Measurements from ENCODE around the gene KCNQ1.

Gene KCNQ1

DNA sequence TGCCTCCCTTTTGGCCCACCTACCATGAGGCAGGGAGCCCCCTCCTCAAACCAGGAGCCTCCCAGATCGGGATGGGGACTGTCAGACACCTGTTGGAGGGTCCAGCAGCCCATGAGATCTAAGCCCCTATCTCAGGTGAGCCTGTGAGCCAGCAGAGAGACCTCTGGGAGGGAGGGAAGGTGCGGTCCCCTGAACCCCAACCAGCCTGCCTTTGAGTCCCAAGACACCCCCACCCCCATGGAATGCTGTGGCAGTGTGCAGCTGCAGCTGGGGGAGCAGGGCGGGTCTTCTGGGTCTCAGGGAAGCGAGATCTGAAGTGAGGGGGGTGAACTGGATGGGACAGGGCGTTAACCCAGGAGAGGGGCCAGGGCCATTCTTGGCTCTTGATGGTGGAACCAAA lies 442.1 kb downstream of the KCNQ1 start:
- no peak overlapping the region for H3K27ac ChIP-seq
- TF ChIP-seq, protein P1, sequence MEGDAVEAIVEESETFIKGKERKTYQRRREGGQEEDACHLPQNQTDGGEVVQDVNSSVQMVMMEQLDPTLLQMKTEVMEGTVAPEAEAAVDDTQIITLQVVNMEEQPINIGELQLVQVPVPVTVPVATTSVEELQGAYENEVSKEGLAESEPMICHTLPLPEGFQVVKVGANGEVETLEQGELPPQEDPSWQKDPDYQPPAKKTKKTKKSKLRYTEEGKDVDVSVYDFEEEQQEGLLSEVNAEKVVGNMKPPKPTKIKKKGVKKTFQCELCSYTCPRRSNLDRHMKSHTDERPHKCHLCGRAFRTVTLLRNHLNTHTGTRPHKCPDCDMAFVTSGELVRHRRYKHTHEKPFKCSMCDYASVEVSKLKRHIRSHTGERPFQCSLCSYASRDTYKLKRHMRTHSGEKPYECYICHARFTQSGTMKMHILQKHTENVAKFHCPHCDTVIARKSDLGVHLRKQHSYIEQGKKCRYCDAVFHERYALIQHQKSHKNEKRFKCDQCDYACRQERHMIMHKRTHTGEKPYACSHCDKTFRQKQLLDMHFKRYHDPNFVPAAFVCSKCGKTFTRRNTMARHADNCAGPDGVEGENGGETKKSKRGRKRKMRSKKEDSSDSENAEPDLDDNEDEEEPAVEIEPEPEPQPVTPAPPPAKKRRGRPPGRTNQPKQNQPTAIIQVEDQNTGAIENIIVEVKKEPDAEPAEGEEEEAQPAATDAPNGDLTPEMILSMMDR (conservative IDR thresholded peaks at IDR 0.05): no peak

DNA sequence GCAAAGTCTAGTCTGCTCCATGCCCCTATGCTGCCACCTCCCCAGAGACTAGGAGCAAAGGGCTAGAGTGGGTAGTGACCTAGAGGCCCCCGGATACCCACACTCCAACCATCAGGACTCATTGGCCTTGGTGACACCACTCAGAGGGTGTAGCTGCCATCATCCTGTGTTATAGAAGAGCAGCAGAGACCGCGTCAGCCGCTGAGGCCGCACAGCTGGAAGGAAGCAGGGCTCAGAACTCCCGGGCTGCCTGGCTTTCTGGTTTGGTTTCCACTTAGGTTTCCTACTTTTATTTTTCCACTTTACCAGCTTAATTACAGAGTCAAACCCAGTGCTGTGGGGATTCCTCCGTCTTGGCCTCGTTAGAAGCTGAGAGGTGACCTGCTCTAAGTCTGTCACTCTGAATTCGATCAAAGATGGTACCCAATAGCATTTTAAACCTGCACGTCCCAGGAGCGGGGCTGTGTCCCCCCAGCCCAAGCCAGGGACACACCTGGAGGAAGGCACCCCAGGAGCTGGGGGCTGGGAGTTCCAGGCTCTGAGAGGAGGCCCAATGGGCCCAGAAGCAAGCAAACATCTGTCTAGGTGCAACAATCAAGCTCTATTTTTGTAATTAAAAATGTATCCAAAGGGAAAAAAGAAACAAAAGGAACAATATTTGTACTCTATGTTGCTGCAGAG lies 442.8 kb downstream of the KCNQ1 start:
- no peak overlapping the region for H3K27ac ChIP-seq
- TF ChIP-seq, protein P1 (conservative IDR thresholded peaks at IDR 0.05): no peak

DNA sequence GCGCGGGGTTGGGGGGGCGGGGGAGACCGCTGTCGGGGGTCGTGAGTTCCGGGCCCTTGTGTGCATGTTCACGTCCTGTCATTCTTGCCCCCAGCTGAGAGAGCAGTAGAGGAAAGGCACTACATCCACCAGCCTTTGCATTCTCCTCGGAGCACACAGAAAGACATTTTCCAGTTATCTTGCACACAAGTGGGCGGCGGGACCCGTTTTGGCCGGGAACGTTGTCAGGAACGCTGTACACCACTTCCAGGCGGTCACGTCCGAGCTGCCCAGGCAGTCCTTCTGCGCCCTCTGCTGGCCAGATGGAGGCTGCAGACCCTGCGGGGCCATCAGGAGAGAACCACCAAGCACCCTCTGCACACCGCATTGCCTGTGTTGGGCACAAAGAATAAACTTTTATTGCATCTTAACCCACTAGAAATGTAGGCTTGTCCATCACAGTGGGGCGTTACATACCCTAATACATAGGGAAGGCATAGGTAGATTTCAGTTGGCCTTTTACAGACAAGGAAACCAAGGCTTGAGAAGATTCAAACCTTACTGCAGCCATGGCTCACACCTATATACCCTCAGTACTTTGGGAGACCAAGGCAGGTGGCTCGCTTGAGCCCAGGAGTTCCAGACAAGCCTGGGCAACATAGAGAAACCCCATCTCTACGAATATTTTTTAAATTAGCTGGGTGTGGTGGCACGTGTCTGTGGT lies 443.6 kb downstream of the KCNQ1 start:
- TF ChIP-seq, protein P1 (conservative IDR thresholded peaks at IDR 0.05): peak; percentile 98

DNA sequence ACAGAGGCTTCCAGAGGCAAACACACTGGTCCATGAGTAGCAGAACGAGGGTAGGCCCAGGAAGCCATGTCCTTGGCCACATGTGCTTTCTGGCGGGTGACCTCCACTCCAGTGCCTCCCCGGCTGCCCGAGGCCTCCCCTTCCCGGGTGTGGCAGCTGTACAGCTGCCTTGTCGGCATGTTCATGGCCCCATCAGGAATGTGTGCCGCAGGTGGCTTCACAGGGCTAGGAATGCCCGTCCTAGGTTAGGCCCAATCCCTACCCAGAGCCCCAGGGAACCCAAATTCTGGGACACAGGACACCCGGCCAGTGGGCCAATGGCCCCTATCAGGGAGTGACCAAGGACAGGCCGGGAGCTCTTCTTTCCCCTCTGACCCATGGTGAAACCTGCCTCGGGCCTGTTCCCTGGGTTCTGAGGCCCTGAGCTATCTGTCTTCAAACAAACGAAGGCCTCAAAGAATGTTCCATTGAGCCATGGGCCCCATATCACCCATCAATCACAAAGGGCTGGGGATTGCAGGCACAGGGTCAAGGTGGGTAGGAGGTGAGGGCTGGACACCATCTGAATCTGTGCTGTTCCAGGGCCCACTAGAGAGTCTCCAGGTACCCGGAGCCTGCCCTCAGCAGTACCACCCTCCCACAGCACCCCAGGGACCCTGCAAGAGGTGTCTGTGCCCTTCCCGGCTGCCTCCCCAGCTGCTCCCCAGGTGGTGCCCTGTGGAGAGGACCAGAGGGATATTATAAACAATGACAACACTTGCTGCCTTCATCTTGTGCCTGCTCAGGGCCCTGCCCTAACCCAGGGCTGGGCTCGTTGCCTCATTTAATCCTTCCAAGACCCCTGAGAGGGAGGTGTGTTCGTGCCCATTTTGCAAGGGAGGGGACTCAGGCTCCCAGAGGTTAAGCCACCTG lies 444.8 kb downstream of the KCNQ1 start:
- peak overlapping the region; percentile 82; the same call in 1 of the 2 replicates for H3K27ac ChIP-seq
- TF ChIP-seq, protein P1 (conservative IDR thresholded peaks at IDR 0.05): no peak

More for the DNA sequence above, 443.6 kb downstream of the KCNQ1 start:
- no peak overlapping the region for H3K27ac ChIP-seq

DNA sequence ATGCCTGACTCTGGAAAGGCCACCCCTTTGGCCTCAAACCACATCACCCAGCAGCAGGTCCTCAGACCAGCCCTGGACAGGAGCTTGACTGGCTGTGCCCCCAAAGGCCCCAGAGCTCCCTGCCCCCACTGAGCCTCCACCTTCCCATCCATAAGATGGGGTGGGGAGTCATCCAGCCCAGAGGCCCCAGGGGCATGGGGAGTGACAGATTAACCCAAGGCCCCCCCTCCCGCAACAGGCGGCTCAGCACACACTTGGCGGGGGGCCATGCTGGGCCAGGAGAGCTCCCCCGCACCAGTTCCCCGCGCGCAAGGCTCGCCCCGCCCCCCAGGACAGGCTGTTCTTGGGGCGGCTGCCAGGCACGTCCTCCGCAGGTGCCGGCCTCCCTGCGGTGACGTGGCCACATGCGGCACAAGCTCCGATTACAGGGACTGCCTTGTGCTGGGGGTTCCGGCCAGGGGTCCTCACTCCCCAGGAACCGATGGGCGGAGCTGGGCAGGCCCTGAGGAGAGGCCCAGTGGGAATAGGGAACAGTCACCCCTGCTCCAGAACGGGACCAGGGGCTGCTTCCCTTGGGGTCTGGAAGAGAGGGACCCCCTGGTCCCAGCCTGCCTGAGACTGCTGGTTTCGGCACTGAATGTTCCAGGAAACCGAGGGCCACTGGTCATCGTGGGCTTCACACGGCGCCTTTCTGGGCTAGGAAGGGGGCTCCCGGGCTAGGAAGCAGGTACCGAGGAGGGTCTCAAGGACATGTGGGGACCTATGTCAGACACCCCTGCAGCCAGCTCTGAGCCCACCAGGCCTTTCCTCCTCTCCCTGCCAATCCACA lies 445.9 kb downstream of the KCNQ1 start:
- TF ChIP-seq, protein P1 (conservative IDR thresholded peaks at IDR 0.05): no peak
- H3K27ac ChIP-seq: peak overlapping the region; percentile 82; the same call in 1 of the 2 replicates

DNA sequence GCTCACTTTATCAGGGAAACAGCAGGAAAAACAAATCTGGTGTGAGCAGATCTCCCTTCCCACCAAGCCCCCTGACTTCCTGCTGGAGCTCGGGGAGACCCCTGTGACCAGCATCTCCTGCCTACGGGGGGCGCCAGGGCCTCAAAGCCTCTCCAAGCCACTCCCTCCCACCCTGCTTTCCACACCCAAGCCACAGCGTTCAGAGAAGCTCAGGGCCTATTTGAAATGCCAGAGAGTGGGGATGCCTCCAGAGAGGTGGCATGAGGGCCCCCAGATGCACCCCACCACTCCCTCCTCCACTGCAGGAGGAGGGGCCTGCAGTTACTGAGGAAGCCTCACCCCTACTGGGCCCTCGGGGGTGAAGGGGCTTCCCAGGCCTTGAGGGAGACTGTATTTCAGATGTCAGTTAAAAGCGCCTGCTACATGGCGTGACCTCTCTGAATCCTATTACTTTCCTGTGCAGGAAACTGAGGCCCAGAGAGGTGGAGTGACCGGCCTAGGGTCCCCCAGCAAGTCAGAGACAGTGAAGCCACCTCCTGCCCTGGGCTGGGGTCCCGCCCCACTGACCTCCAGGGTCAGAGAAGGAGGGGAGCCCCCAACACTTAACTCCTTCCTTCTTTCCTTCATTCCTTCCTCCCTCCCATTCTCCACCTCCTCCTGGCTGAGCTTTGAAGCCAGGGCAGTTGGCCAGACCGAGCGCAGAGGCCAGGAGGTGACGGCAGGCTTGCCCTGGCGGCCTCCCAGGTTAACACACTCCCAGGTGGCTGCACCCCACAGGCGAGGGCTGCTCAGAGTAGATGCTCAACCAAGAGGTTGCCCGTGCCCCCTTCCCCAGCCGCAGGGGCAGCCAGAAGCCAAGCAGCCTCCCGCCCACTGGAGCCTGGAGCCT lies 446.8 kb downstream of the KCNQ1 start:
- peak overlapping the region; percentile 82 for H3K27ac ChIP-seq
- TF ChIP-seq, protein P1 (conservative IDR thresholded peaks at IDR 0.05): no peak

All from VCaP (cell line).